ENCODE results near the gene MRC2.

MRC2 gene

DNA sequence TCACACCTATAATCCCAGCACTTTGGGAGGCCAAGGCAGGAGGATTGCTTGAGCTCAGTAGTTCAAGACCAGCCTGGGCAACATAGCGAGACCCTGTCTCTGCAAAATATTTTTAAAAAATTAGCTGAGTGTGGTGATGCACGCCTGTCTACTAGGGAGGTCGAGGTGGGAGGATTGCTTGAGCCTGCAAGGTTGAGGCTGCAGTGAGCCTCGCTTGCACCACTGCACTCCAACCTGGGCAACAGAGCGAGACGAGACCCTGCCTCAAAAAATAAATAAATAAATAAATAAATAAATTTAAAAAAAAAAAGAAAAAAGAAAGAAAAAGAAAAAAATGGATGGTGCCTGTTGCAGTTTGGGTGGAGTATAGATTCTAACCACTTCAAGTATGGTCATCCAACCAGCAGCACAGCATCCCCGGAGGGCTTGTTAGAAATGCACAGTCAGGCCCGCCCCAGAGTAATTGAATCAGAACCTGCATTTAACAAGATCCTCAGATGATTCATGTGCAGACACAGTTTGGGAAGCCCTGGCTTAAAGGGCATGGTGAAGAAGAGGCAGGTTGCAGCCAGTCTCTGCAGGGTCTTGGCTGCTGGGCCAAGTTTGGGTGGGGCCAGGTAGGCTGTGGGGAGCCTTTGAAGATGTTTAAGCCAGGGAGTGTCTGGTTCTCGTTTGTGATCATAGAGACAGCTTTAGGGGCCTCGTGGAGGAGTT lies 40.8 kb downstream of the MRC2 start:
- no peak for TF ChIP-seq RAD21 (IDR thresholded peaks at IDR 0.05; ENCODE audit: low read depth)
- TF ChIP-seq NFIC (IDR thresholded peaks at IDR 0.05): no peak
- no peak for TF ChIP-seq YY1 (IDR thresholded peaks at IDR 0.05; ENCODE audit: low read depth)

DNA sequence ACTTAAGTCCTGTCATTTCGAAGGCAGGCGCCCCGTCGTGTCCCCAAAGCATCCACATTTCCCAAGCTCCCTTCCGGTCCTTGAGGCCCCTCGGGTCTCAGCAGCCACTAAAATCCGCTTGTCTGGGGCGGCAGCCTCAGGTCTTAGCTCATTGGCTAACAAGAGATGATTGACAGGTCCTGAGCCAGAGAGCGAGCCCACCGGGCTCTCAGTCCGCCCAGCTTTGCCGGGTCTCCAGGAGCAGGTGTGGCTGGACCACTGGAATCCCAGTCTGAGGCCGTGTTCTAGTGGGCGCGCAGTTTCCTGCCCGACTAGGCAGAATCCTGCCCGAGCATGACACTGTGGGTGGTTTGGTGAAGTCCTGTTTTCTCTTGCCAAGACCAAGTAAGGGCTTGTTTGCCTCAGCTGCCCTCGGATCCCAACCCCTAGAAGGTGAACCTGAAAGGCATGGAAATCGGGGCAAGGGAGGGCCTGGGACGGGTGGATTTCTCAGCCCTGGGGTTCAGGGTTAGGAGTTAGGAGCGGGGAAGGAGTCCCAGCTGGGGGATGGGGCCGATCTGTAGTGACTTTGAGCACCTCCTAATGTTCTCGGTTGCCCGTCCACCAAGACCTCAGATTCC lies 42.8 kb downstream of the MRC2 start:
- TF ChIP-seq TAF1 (IDR thresholded peaks at IDR 0.05; ENCODE audit: low read depth) (no peak), FOXM1 (IDR thresholded peaks at IDR 0.05; ENCODE audit: borderline replicate concordance, low read depth) (no peak), CREB1 (IDR thresholded peaks at IDR 0.05; ENCODE audit: low read depth) (no peak), NFIC (IDR thresholded peaks at IDR 0.05) (no peak), TCF12 (IDR thresholded peaks at IDR 0.05; ENCODE audit: low read depth) (no peak), RAD21 (IDR thresholded peaks at IDR 0.05; ENCODE audit: low read depth) (no peak)

DNA sequence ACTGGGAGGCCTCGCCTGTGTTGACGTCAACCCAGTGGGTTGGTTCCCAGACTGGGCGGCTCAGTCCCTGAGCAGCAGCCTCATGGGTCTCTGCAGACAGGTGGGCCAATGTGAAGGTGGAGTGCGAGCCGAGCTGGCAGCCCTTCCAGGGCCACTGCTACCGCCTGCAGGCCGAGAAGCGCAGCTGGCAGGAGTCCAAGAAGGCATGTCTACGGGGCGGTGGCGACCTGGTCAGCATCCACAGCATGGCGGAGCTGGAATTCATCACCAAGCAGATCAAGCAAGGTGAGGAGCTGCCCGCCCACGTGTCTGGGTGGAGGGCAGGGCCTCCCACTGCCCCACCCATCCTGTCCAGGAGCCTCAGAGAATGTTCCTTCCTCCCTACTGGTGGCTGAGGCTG lies 44.1 kb downstream of the MRC2 start:
- TF ChIP-seq RAD21 (IDR thresholded peaks at IDR 0.05; ENCODE audit: low read depth): peak; percentile 5; the same call in 1 of the 2 replicates
- no peak for TF ChIP-seq EP300 (IDR thresholded peaks at IDR 0.05; ENCODE audit: borderline replicate concordance)
- TF ChIP-seq, protein P1, sequence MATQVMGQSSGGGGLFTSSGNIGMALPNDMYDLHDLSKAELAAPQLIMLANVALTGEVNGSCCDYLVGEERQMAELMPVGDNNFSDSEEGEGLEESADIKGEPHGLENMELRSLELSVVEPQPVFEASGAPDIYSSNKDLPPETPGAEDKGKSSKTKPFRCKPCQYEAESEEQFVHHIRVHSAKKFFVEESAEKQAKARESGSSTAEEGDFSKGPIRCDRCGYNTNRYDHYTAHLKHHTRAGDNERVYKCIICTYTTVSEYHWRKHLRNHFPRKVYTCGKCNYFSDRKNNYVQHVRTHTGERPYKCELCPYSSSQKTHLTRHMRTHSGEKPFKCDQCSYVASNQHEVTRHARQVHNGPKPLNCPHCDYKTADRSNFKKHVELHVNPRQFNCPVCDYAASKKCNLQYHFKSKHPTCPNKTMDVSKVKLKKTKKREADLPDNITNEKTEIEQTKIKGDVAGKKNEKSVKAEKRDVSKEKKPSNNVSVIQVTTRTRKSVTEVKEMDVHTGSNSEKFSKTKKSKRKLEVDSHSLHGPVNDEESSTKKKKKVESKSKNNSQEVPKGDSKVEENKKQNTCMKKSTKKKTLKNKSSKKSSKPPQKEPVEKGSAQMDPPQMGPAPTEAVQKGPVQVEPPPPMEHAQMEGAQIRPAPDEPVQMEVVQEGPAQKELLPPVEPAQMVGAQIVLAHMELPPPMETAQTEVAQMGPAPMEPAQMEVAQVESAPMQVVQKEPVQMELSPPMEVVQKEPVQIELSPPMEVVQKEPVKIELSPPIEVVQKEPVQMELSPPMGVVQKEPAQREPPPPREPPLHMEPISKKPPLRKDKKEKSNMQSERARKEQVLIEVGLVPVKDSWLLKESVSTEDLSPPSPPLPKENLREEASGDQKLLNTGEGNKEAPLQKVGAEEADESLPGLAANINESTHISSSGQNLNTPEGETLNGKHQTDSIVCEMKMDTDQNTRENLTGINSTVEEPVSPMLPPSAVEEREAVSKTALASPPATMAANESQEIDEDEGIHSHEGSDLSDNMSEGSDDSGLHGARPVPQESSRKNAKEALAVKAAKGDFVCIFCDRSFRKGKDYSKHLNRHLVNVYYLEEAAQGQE (IDR thresholded peaks at IDR 0.05; ENCODE audit: low read depth): no peak
- TF ChIP-seq, protein P2, sequence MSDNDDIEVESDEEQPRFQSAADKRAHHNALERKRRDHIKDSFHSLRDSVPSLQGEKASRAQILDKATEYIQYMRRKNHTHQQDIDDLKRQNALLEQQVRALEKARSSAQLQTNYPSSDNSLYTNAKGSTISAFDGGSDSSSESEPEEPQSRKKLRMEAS (IDR thresholded peaks at IDR 0.05): peak; percentile 48; the same call in 1 of the 2 replicates
- no peak for TF ChIP-seq ZBTB7A (IDR thresholded peaks at IDR 0.05; ENCODE audit: low read depth)
- no peak for TF ChIP-seq CEBPB (IDR thresholded peaks at IDR 0.05)
- TF ChIP-seq, protein P3, sequence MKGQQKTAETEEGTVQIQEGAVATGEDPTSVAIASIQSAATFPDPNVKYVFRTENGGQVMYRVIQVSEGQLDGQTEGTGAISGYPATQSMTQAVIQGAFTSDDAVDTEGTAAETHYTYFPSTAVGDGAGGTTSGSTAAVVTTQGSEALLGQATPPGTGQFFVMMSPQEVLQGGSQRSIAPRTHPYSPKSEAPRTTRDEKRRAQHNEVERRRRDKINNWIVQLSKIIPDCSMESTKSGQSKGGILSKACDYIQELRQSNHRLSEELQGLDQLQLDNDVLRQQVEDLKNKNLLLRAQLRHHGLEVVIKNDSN (IDR thresholded peaks at IDR 0.05): peak; percentile 58
- peak; percentile 78 for TF ChIP-seq EGR1 (IDR thresholded peaks at IDR 0.05)
- TF ChIP-seq TEAD4 (IDR thresholded peaks at IDR 0.05): peak; percentile 28; the same call in 1 of the 2 replicates
- no peak for TF ChIP-seq TCF12 (IDR thresholded peaks at IDR 0.05; ENCODE audit: low read depth)
- no peak for TF ChIP-seq FOXM1 (IDR thresholded peaks at IDR 0.05; ENCODE audit: borderline replicate concordance, low read depth)
- peak; percentile 57; the same call in 1 of the 2 replicates for TF ChIP-seq YY1 (IDR thresholded peaks at IDR 0.05; ENCODE audit: low read depth)
- TF ChIP-seq TAF1 (IDR thresholded peaks at IDR 0.05; ENCODE audit: low read depth): no peak
- TF ChIP-seq CREB1 (IDR thresholded peaks at IDR 0.05; ENCODE audit: low read depth): no peak
- peak; percentile 79 for TF ChIP-seq NFIC (IDR thresholded peaks at IDR 0.05)

DNA sequence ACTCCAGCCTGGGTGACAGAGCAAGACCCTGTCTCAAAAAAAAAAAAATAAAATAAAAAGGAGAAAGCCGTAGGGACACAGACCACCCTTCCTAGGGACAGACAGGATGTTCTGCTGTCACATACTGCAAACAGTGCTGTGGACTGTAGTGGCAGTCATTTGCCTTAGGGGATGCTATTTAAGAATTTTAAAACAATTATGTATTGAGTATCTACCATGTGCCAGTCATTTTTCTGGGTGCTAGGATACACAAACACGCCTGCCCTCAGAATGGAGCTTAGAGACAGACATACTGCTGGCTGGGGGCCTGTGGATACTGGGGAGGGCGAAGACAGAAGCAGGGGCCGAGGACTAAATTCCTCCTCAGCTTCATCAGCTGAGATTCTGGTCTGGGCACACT lies 45.5 kb downstream of the MRC2 start:
- TF ChIP-seq TAF1 (IDR thresholded peaks at IDR 0.05; ENCODE audit: low read depth): no peak
- TF ChIP-seq EP300 (IDR thresholded peaks at IDR 0.05; ENCODE audit: borderline replicate concordance): no peak
- TF ChIP-seq NFIC (IDR thresholded peaks at IDR 0.05): no peak
- TF ChIP-seq FOXM1 (IDR thresholded peaks at IDR 0.05; ENCODE audit: borderline replicate concordance, low read depth): no peak
- no peak for TF ChIP-seq CEBPB (IDR thresholded peaks at IDR 0.05)
- TF ChIP-seq, protein P1 (IDR thresholded peaks at IDR 0.05; ENCODE audit: low read depth): no peak
- TF ChIP-seq, protein P2 (IDR thresholded peaks at IDR 0.05): no peak
- no peak for TF ChIP-seq ZBTB7A (IDR thresholded peaks at IDR 0.05; ENCODE audit: low read depth)

DNA sequence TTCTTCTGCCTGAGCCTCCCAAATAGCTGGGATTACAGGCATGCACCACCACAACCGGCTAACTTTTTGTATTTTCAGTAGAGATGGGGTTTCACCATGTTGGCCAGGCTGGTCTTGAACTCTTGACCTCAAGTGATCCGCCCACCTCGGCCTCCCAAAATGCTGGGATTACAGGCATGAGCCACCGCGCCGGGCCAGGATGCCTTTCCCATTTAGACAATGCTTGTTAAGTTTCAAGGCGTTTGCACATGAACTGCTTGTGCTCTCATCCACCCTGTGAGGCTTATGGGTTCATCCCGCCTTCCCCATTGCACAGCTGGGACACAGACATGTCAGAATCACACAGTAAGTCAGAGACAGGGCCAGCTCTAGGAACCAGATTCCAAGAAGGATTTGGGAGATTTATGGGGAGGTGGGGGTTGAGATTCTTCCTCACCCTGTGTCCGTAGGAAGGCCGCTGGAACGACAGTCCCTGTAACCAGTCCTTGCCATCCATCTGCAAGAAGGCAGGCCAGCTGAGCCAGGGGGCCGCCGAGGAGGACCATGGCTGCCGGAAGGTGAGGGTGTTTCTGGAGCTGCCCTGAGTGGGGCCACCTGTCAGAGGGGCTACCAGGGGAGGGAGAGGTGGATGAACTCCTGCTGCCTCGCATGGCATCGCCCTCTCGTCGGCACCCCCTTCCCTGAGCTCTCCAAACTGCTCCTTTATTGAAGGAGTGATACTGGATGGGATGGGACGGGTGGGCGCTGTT lies 46.3 kb downstream of the MRC2 start:
- no peak for TF ChIP-seq YY1 (IDR thresholded peaks at IDR 0.05; ENCODE audit: low read depth)
- TF ChIP-seq, protein P3 (IDR thresholded peaks at IDR 0.05): no peak
- no peak for TF ChIP-seq CEBPB (IDR thresholded peaks at IDR 0.05)
- no peak for TF ChIP-seq EGR1 (IDR thresholded peaks at IDR 0.05)
- TF ChIP-seq, protein P2 (IDR thresholded peaks at IDR 0.05): no peak
- no peak for TF ChIP-seq TCF12 (IDR thresholded peaks at IDR 0.05; ENCODE audit: low read depth)
- TF ChIP-seq EP300 (IDR thresholded peaks at IDR 0.05; ENCODE audit: borderline replicate concordance): no peak
- no peak for TF ChIP-seq TAF1 (IDR thresholded peaks at IDR 0.05; ENCODE audit: low read depth)
- TF ChIP-seq, protein P1 (IDR thresholded peaks at IDR 0.05; ENCODE audit: low read depth): no peak
- no peak for TF ChIP-seq RAD21 (IDR thresholded peaks at IDR 0.05; ENCODE audit: low read depth)
- no peak for TF ChIP-seq NFIC (IDR thresholded peaks at IDR 0.05)
